Measurements from ENCODE around the gene PIAS2. TPM values are rescaled to one million over a fixed set of nuclear protein-coding genes. Genes with fewer than 3 reads are reported as not detected.
A peak's percentile ranks its signal among the peaks of the same experiment; 100 is the strongest.
"Not testable (repeated sequence)": the region's sequence is repeated elsewhere in the genome, so short reads cannot be mapped to it uniquely, and the experiment has no call there.

PIAS2 gene
- 54.5 TPM for total RNA-seq

- no peak for TF ChIP-seq CTCF (IDR thresholded peaks at IDR 0.05)
- Histone ChIP-seq H3K4me1 (peaks cover 0 to 10% of the 10 kb centered on the region in 2 donors), H3K9me3 (no peaks in the 10 kb centered on the region), H3K4me3 (peak within 1 kb of the TSS; percentile 73 to 90), H3K36me3 (no peaks in the 10 kb centered on the region), H3K27ac (peak within 1 kb of the TSS; percentile 76 to 87), H3K27me3 (no peaks in the 10 kb centered on the region)
- DNase-seq (ENCODE audit: low spot score in 2 of 2): peak in 1 of 2 donors; percentile 87
- intact Hi-C loops (cut with DNase I): loop anchor here (2.0 to 10.0 kb wide), 2 partner anchors 30 to 1402 kb away; no protein-coding TSS in a partner anchor
Measured at GRCh38 chr18:46917108-46917802, at the start of gene PIAS2, which contains the start of gene KATNAL2. TSS of gene PIAS2 (minus strand) at chr18:46917507. CDS start at chr18:46917345, 162 bp downstream. TSS of gene KATNAL2 (plus strand) at chr18:46917602. CDS start at chr18:46946873, 29,271 bp downstream.

GRCh38 chr18:46966266-46966665, 49.0 kb upstream of the PIAS2 start:
- DNase-seq (ENCODE audit: low spot score in 2 of 2); H3K4me3 ChIP-seq; H3K36me3 ChIP-seq; H3K9me3 ChIP-seq; H3K4me1 ChIP-seq; intact Hi-C loops (cut with DNase I); H3K27ac ChIP-seq; H3K27me3 ChIP-seq: not testable (repeated sequence)

- H3K27me3 ChIP-seq; intact Hi-C loops (cut with DNase I); H3K4me3 ChIP-seq; H3K4me1 ChIP-seq; DNase-seq (ENCODE audit: low spot score in 2 of 2); H3K27ac ChIP-seq; H3K36me3 ChIP-seq; H3K9me3 ChIP-seq: not testable (repeated sequence)
Measured at GRCh38 chr18:46964579-46965293, 47.4 kb upstream of the PIAS2 start.

- intact Hi-C loops (cut with DNase I); H3K27me3 ChIP-seq; H3K4me3 ChIP-seq; H3K4me1 ChIP-seq; H3K36me3 ChIP-seq; H3K27ac ChIP-seq; H3K9me3 ChIP-seq; DNase-seq (ENCODE audit: low spot score in 2 of 2): not testable (repeated sequence)
Measured at GRCh38 chr18:46963656-46964578, 46.6 kb upstream of the PIAS2 start.

- H3K27ac ChIP-seq: no peak overlapping the region
- no peak overlapping the region for H3K4me3 ChIP-seq
- H3K36me3 ChIP-seq: no peaks in the 10 kb centered on the region
- H3K9me3 ChIP-seq: no peaks in the 10 kb centered on the region
- intact Hi-C loops (cut with DNase I): no loop called here
- no peak for TF ChIP-seq CTCF (IDR thresholded peaks at IDR 0.05)
- DNase-seq (ENCODE audit: low spot score in 2 of 2): no peak
- H3K4me1 ChIP-seq: no peaks in the 10 kb centered on the region
- H3K27me3 ChIP-seq: no peaks in the 10 kb centered on the region
Measured at GRCh38 chr18:46958209-46958608, 40.9 kb upstream of the PIAS2 start.

GRCh38 chr18:46953195-46953594, 35.9 kb upstream of the PIAS2 start:
- Histone ChIP-seq H3K27me3 (no peaks in the 10 kb centered on the region), H3K4me1 (no peaks in the 10 kb centered on the region), H3K27ac (no peak overlapping the region), H3K9me3 (no peaks in the 10 kb centered on the region), H3K36me3 (no peaks in the 10 kb centered on the region), H3K4me3 (no peak overlapping the region)
- intact Hi-C loops (cut with DNase I): no loop called here
- DNase-seq (ENCODE audit: low spot score in 2 of 2): no peak
- no peak for TF ChIP-seq CTCF (IDR thresholded peaks at IDR 0.05)

All from ascending aorta (tissue), 2 donors.